ENCODE results near the gene NTF4.
"Not testable (repeated sequence)": the region's sequence is repeated elsewhere in the genome, so short reads cannot be mapped to it uniquely, and the experiment has no call there.

- TF ChIP-seq, protein P1, sequence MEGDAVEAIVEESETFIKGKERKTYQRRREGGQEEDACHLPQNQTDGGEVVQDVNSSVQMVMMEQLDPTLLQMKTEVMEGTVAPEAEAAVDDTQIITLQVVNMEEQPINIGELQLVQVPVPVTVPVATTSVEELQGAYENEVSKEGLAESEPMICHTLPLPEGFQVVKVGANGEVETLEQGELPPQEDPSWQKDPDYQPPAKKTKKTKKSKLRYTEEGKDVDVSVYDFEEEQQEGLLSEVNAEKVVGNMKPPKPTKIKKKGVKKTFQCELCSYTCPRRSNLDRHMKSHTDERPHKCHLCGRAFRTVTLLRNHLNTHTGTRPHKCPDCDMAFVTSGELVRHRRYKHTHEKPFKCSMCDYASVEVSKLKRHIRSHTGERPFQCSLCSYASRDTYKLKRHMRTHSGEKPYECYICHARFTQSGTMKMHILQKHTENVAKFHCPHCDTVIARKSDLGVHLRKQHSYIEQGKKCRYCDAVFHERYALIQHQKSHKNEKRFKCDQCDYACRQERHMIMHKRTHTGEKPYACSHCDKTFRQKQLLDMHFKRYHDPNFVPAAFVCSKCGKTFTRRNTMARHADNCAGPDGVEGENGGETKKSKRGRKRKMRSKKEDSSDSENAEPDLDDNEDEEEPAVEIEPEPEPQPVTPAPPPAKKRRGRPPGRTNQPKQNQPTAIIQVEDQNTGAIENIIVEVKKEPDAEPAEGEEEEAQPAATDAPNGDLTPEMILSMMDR (IDR thresholded peaks at IDR 0.05; ENCODE audit: low read length), result not testable (repeated sequence)
- not testable (repeated sequence) for TF ChIP-seq EZH2 (IDR thresholded peaks at IDR 0.05; ENCODE audit: borderline replicate concordance, low read length)
These were observed 35.9 kb downstream of the NTF4 start for GRCh38 chr19:49028686-49029085.
